Nephron (organoid): Measurements from ENCODE around the gene NFASC.

Source experiments
- H3K27ac Mint-ChIP-seq, 3 experiments: 2 replicates each; pipeline ENCODE4 v1.8.0; 2020; ENCODE audit warnings: mixed read lengths in 3 of 3, mild to moderate bottlenecking in 2 of 3, moderate library complexity in 1 of 3
- H3K27me3 Mint-ChIP-seq: 2 replicates; pipeline ENCODE4 v1.8.0; 2021; ENCODE audit warnings: low read depth, mild to moderate bottlenecking, moderate library complexity, mixed read lengths
- H3K36me3 Mint-ChIP-seq: 2 replicates; pipeline ENCODE4 v1.8.0; 2020; ENCODE audit warnings: low read depth, mixed read lengths
- H3K4me1 Mint-ChIP-seq: 2 replicates; pipeline ENCODE4 v1.8.0; 2020; ENCODE audit warnings: mixed read lengths
- H3K4me3 Mint-ChIP-seq, 3 experiments: 2 replicates each; pipeline ENCODE4 v1.8.0; 2020; ENCODE audit warnings: mild to moderate bottlenecking in 3 of 3, mixed read lengths in 3 of 3, moderate library complexity in 2 of 3
- H3K9me3 Mint-ChIP-seq: 2 replicates; pipeline ENCODE4 v1.8.0; 2020; ENCODE audit warnings: mixed read lengths
- TF ChIP-seq, protein P1 (sequence below), 3 experiments: fragments of 200-600 bp; sonication (generic); IDR thresholded peaks; one replicate each; pipeline ENCODE4 v1.5.0; 2021; ENCODE audit warnings: antibody characterized with exemption in 3 of 3; ENCODE audit not compliant: unreplicated experiment in 3 of 3

Gene NFASC

DNA sequence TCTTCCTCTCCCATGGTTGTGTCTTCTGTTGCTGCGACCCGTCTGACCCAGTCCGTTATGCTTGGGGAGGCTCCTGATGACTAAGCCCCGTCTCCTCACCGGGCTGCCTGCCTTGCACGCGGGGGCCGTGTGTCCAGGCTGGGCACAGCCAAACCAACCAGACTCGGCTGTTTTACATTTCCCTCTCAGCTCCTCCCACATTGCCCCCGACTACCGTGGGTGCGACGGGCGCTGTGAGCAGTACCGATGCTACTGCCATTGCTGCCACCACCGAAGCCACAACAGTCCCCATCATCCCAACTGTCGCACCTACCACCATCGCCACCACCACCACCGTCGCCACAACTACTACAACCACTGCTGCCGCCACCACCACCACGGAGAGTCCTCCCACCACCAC is 126.3 kb downstream of the NFASC start:
- no peaks in the 10 kb centered on the region for H3K36me3 Mint-ChIP-seq
- TF ChIP-seq, protein P1, sequence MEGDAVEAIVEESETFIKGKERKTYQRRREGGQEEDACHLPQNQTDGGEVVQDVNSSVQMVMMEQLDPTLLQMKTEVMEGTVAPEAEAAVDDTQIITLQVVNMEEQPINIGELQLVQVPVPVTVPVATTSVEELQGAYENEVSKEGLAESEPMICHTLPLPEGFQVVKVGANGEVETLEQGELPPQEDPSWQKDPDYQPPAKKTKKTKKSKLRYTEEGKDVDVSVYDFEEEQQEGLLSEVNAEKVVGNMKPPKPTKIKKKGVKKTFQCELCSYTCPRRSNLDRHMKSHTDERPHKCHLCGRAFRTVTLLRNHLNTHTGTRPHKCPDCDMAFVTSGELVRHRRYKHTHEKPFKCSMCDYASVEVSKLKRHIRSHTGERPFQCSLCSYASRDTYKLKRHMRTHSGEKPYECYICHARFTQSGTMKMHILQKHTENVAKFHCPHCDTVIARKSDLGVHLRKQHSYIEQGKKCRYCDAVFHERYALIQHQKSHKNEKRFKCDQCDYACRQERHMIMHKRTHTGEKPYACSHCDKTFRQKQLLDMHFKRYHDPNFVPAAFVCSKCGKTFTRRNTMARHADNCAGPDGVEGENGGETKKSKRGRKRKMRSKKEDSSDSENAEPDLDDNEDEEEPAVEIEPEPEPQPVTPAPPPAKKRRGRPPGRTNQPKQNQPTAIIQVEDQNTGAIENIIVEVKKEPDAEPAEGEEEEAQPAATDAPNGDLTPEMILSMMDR (IDR thresholded peaks at IDR 0.05; ENCODE audit: unreplicated experiment in 3 of 3) = no peak
- no peak overlapping the region for H3K4me3 Mint-ChIP-seq
- peaks cover 40% of the 10 kb centered on the region for H3K4me1 Mint-ChIP-seq
- no peaks in the 10 kb centered on the region for H3K9me3 Mint-ChIP-seq
- peak overlapping the region in 2 of 3 experiments; percentile 79 to 84 for H3K27ac Mint-ChIP-seq
- H3K27me3 Mint-ChIP-seq = peaks cover 10% of the 10 kb centered on the region

DNA sequence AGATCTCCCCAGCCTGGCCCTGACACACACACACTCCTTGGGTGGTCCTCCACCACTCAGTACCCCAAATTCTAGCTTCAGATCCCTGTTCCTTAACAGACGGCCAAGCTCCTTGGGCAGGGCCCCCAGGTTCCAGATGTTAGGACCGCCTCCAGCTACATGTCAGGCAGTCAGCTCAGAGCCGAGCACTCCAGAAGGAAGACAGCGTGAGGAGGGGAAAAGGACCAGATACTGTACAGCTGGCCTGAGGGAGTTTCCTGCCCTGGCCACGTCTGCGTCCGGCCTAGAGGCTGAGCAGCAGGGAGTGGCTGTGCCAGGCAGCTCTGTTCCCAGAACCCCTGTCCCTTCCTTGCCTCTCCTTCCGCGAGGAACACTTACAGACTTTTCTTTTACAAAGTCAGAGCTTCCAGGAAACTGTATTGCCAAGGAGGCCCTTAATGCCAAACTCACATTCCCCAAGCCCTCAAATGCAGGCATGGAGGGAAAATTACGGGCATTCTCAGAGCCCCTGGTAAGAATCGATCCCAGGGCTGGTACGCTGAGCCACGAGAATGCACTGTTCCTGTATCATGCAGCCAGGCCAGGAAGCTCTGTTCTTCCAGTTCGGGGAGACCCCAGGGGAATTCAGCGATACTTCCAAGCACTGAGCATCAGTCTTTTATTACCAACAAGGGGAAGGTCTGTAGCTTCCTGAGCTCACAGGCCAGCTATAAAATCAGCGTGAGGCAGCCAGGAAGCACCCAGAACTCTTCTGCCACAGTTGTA is 127.1 kb downstream of the NFASC start:
- H3K27ac Mint-ChIP-seq = peak overlapping the region in 2 of 3 experiments; percentile 79 to 84
- H3K4me3 Mint-ChIP-seq = no peak overlapping the region
- peaks cover 12% of the 10 kb centered on the region for H3K27me3 Mint-ChIP-seq
- TF ChIP-seq, protein P1 (IDR thresholded peaks at IDR 0.05; ENCODE audit: unreplicated experiment in 3 of 3) = no peak
- no peaks in the 10 kb centered on the region for H3K36me3 Mint-ChIP-seq
- peaks cover 40% of the 10 kb centered on the region for H3K4me1 Mint-ChIP-seq
- H3K9me3 Mint-ChIP-seq = no peaks in the 10 kb centered on the region

DNA sequence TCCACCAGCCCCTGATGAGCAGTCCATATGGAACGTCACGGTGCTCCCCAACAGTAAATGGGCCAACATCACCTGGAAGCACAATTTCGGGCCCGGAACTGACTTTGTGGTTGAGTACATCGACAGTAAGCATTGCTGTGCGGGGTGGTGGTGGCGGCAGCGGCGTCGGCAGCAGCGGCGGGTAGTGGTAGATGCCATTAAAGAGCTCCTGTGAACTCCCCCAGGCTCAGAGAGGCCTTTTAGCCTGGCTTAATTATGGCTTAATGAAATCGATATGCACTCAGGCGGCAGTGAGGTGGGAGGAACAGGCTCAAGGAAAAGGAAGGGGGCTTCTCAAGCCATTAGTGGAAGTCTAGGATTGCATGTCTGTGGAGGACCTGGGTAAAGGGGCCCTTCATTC is 130.5 kb downstream of the NFASC start:
- no peaks in the 10 kb centered on the region for H3K9me3 Mint-ChIP-seq

DNA sequence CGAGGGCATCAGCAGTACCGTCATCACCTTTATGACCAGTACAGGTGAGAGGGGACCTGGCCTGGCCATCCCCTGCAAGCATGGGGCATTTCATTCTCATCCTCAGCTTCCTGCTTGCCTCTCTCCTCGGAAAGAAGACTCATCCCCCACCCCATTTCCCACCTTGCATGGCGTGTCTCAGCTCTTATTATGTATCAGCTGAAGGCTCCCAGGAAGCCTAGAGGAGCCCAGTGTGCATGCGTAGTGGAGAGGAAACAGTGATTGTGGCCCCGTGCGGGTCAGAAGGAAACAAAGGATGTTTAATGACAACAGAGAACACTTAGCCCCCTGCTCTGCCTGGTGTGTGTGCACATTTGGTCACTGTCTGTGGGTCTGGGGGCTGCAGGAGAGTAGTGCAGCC is 132.0 kb downstream of the NFASC start:
- no peaks in the 10 kb centered on the region for H3K9me3 Mint-ChIP-seq
- no peak overlapping the region for H3K4me3 Mint-ChIP-seq
- H3K4me1 Mint-ChIP-seq = peaks cover 24% of the 10 kb centered on the region
- no peaks in the 10 kb centered on the region for H3K36me3 Mint-ChIP-seq
- TF ChIP-seq, protein P1 (IDR thresholded peaks at IDR 0.05; ENCODE audit: unreplicated experiment in 3 of 3) = no peak
- no peak overlapping the region for H3K27ac Mint-ChIP-seq
- peaks cover 12% of the 10 kb centered on the region for H3K27me3 Mint-ChIP-seq

More for the DNA sequence above, 130.5 kb downstream of the NFASC start:
- H3K27me3 Mint-ChIP-seq = peaks cover 12% of the 10 kb centered on the region
- H3K36me3 Mint-ChIP-seq = no peaks in the 10 kb centered on the region
- H3K4me1 Mint-ChIP-seq = peaks cover 37% of the 10 kb centered on the region
- TF ChIP-seq, protein P1 (IDR thresholded peaks at IDR 0.05; ENCODE audit: unreplicated experiment in 3 of 3) = no peak
- no peak overlapping the region for H3K27ac Mint-ChIP-seq
- no peak overlapping the region for H3K4me3 Mint-ChIP-seq

DNA sequence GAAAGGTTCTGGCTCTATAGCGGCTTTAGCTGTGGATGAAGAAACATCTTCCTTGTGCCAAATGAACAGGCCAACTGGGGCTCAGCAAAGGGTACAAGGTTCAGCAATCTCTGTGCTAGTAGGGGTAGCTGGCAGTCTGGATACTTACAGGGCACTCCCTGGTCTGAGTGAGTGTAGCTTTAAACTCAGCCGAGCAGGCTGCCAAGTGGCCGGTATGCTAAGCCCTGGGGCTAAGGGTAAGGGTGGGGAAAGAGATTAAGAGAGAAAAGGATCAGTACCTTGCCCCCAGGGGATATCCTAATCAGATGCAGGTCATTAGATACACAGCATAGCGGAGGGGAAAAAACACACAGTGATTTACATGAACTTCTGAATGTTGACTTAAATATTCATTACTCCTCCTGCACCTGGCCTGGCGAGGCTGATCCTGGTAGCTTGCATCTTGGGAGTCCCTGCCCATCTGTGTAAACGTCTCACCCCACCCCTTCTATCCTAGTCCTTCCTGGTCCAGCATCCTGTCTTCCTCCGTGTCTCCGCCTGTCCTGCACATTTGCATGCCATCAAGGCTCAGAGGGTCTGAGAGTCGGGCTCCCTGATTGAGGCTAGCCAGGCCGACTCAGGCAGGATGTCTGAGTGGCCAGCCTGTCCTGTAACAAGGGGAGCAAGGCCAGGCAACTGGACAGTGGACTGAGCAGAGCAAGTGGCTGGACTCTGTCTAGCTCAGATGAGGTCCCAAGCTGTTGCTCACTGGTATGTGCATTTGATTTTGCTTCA is 132.9 kb downstream of the NFASC start:
- H3K4me1 Mint-ChIP-seq = peaks cover 18% of the 10 kb centered on the region
- H3K36me3 Mint-ChIP-seq = no peaks in the 10 kb centered on the region
- H3K27ac Mint-ChIP-seq = no peak overlapping the region
- TF ChIP-seq, protein P1 (IDR thresholded peaks at IDR 0.05; ENCODE audit: unreplicated experiment in 3 of 3) = no peak
- H3K4me3 Mint-ChIP-seq = no peak overlapping the region
- no peaks in the 10 kb centered on the region for H3K9me3 Mint-ChIP-seq
- H3K27me3 Mint-ChIP-seq = peaks cover 12% of the 10 kb centered on the region
